ENCODE measurements around the gene RPL37.
"Not testable (repeated sequence)": the region's sequence is repeated elsewhere in the genome, so short reads cannot be mapped to it uniquely, and the experiment has no call there.

Gene RPL37

DNA sequence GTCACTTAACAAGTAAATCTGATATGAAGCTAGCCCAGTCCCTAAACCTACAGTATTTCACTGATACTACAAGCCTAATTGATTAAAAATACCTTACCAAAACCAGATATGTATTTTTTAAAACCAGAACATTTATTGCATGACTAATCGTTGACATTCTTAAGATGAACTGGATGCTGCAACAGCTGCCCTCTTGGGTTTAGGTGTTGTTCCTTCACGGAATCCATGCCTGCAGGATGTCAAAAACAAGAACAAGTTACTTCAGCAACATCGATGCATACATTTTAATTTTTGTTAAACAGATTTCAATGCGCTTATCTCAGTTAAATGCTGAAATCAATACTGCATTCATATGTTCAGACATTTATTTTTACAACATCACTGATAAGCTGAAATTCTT, 2.7 kb downstream of the RPL37 start:
- no peak for DNase-seq

DNA sequence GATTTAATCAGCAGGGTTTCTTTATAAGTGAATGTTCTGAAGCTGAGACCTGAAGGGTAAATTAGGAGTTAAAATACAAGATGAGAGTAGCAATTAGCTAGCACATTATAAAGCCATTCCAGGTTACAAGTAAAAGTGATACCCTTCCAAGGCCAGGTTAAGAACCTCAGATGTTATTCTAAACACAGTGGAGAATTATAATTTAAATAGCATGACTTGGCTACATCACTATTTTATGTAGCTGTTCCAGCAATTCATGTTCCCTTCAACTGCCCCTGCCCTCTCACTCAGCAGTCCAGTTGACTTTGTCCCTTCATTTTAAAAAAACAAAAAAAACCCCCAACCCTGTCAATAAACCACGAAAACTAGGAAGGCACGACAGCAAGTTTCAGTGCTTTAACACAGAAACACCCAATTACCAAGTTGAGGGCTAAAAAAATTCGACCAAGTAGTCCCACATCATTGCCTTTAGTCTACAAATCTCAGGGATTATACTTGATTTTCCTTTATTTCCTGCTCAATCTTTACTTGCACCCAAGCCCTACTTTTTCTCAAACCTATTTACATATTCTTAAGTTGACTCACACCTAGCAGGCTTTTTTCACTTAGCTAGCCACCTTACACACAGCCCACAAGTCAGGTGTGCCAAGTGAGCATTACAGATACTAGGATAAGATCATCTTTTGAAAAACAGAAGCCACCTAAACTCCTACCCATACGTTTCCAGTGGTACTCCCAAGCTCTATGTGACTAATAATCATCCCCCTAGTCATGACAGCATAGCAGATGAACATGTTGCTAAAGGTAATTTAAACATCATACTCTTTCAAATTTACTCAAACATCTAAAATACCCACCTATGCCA, 3.4 kb downstream of the RPL37 start:
- no peak for DNase-seq

DNA sequence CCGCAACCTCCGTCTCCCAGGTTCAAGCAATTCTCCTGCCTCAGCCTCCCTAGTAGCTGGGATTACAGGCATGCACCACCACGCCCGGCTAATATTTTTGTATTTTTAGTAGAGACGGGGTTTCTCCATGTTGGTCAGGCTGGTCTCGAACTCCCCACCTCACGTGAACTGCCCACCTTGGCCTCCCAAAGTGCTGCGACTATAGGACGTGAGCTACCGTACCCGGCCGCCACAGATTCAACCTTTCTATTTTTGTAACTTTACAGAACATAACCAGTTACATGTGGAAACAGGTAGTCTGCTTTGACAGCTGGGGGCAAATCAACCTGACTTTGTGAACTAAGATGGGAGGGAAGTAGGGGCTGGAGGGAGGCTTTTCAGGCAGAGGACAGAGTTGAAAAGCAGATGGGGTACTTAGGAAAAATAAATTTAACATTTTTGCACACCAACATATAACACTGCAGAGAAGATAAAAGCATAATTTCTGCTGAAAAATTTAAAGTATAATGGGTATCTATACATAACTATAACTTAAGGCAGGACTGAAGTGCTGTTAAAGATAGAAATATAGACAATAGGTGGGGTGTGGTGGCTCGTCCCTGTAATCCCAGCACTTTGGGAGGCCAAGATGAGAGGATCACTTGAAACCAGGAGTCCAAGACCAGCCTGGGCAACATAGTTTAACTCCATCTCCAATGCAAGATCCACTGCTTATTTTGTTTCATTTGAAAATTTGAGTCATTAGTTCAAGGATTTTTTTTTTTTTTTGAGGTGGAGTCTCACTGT, 5.1 kb downstream of the RPL37 start:
- DNase-seq, result no peak

DNA sequence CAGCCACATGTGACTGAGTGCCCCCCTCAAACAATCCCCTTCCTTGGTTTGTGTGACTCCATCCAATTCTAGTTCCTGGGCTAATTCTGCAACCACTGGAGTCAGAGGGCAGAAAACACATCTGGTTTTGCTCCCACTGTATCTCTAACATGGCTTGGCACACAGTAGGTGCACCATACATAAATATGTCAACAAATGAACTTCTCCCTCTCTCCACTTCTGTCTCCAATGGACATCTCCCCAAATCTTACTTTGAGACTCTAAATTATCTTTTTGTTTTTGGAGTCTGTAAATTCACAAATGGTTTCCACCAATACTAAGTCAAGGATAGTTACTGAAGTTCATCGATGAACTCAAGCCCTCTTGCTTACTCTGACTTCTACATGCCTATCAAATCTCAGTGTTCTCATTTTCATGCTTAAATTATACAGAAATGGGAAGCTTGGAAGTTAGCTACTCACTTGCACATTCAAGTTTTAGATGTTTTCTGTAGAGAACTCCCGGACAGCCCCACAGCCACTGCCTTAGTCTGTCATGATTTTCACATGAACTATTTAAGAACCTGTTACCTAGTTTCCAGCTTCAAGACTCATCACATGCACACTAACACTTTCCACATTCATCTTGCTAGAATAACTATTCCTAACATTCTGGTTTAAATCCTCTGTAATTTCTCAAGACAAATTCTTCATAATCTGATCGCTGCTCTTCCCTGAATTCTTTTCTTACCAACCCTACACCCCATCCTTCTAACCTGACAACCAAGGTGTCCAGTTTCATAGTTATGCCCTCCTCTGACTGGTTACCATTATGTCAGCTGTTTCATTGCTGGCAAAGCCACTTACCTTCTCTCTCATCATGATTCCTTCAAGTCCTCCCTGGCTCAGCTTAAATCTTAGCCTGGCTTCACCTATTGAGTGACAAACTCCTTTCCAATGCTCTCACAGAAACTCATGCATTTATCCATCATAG, 6.0 kb downstream of the RPL37 start:
- no peak for DNase-seq

DNA sequence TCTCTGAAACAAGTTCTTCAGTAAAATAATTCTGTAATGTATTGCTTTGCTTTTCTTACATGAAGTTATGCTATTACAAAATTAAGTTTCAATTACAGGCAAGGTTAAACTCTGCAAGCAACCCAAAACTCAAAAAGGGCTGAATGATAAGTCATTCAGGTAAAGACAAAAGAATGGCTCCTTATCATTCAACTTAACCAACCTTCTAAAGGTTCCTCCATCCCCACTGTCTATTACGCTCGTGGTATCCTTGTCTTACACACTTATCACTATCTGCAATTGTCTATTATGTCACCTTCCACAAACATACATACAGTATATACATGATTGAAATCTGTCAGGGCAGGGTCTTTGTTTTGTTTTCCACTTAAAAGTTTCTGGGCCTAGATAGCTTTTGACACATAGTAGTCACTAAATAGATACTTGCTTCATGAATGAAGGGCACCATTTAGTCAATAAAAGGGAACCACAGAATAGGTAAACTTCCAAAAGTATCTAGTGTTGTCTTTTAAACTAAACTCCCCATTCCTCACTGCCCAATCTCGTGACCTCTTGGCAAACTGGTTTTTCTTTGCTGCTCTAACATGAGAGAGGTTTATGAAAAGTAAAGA, 6.9 kb downstream of the RPL37 start:
- no peak for DNase-seq

DNA sequence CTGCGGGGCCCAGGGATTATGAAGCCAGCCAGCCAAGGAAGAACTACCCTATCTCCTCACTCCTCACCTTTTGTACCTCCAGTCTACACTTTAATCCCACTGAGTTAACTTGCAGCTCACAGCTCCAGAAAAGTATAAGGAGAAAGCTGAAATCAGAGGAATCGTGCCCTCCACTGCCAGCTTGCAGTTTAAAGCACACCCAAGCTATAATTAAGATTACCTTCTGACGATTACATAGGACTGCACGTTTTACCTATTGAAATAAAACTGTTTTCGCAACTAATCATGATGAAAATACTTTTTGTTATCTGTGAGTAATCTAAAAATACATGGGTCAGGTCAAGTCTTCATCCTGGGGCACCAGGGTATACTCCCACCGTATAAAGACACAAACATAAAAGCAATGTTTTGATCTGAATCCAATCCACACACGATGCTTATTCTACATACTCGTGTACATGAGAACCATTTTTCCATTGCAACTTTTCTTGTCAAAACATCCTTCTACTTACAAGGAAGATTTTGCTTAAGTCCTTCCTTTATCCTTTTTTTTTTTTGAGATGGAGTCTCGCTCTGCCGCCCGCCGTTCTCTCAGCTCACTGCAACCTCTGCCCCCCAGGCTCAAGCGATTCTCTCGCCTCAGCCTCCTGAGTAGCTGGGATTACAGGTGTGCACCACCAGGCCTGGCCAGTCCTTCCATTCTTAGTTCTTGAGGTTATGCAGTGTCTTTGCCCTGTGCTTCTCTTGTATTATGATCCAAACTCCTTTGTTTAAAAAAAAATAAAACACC, 7.6 kb downstream of the RPL37 start:
- DNase-seq, result no peak

DNA sequence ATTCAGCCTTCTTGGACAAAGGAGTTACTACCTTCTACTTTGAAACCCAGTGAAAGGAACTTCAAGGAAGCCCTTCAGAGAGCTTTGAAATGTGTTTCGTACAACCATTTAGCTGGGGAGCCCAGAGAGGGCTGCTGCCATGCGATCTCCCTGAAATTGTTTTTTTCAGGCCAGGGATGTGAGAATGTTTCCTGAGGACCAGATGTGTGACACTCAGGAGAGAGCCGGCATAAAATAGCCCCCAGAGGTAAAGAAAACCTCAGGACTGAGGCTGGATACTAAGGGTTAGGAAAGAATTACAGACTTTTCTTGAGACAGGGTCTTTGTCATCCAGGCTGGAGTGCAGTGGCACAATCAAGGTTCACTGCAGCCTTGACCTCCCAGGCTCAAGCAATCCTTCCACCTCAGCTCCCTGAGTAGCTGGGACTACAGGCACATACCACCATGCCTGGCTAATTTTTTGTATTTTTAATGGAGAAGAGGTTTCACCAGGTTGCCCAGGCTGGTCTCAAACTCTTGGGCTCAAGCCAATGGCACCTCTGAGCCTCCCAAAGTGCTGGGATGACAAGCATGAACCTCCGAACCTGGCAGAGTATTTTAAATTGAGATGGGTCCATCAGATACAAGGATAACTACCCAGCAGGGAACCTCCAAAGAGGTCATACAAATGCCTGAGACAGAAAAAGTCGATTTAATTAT, 8.4 kb downstream of the RPL37 start:
- no peak for DNase-seq

DNA sequence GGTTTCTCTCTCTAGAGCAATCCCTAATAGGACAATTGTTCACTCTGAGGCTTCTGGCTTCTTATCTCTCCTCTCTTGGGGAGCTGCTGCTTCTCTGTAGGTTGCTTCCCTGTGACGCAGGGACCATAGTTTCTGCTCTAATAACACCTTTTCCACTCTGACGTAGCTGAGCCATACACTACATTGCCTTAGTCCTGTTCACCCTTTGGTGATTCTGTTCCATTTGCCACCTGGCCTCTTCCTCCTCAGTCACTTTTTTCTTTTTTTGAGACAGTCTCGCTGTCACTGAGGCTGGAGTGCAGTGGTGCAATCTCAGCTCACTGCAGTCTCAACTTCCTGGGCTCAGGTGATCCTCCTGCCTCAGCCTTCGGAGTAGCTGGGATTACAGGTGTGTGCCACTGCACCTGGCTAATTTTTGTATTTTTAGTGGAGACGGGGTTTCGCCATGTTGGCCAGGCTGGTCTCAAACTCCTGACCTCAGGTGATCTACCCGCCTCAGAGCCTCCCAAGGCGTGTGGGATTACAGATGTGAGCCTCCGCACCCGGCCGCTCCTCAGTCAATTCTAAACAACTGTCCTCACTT, 9.5 kb downstream of the RPL37 start:
- not testable (repeated sequence) for DNase-seq

DNA sequence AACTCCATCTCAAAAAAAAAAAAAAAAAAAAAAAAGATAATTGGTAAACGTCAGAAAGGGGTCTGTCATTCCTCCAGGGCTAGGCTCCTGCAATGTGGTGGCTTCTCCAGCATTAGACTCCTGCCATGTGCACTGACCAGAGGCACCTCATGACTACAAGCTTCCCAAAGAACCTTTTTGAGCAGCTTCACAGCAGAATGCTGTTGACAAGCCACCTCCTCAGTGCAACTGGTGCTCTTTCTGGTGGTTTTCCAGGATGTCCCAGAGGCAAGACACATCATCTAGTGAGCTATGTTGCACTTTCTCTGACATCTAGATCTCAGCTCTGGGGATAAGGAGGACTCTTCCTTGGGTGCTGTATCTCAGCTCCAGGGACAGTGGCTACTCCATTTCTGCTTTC, 11.6 kb downstream of the RPL37 start:
- DNase-seq, result no peak

DNA sequence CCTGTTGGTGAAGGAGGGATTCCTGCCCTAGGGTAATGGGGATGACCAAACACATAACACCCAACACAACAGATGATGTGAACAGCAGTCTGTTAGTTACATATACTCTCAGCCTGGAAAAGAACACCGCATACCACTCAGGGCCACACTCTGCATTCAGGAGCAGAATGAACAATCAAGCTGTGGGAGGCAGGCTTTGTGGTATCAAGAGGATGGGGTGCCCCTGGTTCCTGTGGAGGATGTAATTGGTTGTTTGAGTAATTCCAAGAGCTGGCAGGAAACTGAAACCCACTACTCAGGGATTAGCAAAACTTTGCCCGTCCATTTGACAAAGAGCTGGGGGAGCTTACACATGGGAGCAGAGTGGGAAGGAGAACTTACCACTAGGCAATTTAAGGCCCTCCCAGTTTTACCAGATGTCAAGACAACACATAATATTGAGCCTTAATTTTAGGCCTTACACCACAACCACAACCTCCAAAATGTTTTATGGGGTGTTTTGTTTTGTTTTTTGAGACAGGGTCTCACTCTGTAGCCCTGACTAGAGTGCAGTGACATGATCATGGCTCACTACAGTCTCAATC, 21.2 kb downstream of the RPL37 start:
- no peak for DNase-seq

DNA sequence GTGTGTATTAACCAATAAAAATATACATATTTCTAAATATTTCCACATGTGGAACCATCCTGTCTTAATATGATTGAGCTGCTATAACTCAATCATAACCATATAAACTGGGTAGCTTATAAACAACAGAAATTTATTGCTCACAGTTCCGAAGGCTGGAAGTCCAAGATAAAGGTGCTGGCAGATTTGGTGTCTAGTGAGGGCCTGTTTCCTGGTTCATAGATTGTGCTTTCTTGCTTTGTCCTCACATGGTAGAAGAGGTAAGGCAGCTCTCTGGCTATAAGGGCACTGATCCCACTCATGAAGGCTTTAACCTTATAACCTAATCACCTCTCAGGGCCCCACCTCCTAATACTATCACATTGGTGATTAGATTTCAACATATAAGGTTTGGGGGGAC, 22.9 kb downstream of the RPL37 start:
- no peak for DNase-seq

DNA sequence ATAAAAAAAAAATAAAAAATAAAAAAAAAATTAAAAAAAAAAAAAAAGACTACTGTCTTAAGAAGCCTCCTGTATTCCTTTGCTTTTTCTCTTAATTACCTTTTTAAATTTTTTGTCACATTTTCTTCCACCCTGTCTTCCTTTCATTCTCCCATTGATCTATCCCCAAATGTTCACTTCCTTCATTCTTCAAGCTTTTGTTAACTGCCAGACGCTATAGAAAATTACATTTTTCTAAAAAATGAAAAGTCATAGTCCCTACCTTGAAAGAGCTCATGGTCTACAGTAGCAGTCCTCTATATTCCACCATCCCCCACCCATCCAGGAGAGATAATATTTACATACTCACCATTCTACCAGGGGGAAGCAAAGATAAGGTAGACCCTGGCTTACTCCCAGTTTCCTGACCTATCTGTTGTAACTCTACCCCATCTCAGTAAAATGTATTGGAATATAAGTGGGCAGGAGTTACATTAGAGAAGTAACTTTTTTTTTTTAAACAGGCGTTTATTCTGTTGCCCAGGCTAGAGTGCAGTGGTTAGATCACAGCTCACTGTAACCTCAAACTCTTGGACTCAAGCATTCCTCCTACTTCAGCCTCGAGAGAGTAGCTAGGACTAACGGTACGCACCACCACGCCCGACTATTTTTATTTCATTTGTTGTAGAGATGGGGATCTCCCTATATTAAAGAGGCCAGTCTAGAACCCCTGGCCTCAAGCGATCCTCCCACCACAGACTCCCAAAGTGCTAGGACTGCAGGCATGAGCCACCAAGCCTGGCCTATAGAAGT, 33.1 kb downstream of the RPL37 start:
- no peak for DNase-seq

DNA sequence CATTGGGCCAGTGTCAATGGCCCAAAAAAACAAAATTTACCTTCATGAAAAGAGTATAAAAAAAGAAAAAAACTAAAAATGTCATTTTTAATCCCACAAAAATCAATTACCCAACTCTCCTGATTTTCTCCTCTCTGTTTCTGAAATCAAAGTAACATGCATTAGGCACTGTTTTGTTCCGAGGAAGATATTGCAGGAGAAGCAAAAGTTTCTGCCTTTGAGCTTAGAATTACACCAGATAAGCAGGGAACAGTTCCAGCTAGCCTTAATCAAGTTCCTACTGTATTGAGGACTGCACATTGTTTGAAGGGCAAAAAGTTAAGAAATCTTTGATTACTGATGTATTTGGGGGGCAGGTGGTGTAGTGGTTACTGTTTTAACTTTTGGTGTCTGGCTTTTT, 35.8 kb downstream of the RPL37 start:
- DNase-seq, result no peak

DNA sequence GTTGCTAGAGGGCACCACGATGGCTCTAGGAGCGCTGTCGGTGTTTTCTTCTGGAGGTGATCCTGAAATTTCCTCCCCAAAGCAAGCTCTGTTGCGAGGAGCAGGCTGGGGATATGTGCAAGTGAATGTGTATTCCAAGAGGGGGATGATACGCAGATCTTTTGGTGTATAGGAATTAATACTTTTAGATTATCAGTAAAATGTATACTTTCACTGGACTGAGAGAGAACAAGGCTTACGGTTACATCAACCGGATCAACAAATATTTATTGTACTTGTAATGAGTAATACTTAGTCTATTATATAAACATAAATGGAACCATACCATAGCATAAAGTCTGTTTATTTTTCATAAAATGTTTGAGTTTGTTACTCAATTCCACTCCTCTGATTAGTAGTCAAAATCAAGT, 36.2 kb downstream of the RPL37 start:
- peak; percentile 43 for DNase-seq

DNA sequence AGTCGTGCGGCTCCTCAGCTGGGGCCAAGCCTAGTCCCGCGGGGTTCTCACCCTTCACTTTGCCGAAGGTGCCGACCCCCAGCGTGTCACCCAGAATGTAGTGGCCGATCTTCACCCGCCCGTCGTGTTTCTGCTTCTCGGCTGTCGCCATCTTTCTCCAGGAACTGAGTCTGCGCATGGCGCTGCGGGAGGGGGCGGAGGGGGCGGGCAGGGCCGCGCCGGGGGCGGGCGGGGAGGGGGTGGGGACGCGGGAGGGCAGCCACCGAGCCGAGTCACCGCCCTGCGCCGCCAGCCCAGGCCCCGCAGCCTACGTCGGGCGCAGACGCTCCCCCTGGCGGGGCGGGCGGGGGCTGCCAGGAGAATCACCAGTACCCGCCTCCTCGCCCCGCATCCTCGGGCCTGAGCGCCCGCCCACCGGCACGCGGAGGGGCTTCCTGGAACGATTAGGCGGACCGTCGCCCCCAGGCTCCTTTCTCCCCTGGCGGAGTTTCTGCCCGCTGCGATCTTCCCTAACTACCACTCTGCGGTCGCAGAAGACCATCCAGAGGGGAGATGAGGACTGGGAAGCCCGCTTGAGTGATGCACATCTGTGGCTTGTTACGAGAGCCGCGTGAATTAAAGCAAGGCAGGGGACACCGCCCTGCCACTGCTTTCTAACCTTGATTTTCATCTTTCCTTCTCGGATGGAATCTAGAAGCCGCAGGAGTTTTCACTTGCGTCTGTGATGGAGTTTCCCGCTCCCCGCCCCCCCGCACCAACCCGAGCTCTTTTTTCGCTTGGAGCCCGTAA, 36.8 kb downstream of the RPL37 start, which contains the start of gene PRKAA1:
Gene PRKAA1 (minus strand): TSS at position 363 of the 789 bp plus-strand sequence. CDS start 185 bp downstream, at position 178.
- peak; percentile 71 for DNase-seq

DNA sequence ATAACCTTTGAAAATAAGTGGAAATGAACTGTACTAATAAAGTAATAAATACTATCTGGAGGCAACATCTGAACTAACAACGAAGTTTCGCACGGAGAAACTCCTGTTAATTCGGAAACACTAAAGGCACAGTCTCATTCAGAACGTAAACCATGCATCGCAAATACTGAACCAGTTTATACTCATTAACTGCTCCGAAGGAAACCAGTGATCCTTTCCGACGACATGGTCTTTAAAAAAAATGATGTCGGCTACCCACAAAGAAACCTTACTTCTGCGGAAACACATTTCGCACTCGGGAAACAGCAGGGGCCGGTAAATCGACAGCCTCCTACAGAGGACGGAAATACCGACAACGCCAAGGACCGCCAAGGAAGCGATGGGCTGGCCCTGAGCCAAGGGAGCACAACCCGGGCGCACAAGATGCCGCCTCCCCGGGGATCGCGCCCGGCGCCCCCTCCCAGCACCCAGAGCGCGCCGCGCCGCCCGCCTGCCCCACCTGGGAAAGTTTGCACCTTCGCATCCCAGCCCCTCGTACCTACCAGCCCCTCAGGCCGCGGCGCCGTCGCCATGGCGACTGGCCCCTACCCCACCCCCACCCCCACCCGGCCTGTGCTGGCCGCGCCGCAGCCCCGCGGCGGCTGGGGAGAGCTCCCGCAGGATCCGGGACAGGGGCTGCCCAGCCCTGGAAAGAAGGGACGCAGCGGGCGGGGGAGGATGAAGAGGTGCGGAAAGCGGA, 37.6 kb downstream of the RPL37 start:
- DNase-seq, result peak; percentile 41

DNA sequence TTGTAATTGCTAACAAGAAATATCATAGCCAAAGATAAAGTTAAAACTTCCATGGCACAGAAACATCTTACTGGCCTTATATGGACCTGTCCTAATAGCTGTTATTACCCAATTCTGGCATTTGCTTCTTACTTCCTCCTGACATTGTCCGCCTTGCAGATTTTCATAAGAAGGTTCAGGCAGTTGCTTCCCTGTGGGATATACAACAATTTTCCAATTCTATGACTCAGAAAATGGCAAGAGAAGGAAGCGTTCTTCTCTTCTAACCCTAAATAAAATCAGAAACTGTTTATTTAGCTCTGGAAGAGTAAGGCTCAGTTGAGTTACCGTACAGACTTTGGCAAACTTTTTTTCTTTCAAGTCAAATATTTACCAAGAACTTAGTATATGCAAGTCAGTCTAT, 38.5 kb downstream of the RPL37 start:
- no peak for DNase-seq

DNA sequence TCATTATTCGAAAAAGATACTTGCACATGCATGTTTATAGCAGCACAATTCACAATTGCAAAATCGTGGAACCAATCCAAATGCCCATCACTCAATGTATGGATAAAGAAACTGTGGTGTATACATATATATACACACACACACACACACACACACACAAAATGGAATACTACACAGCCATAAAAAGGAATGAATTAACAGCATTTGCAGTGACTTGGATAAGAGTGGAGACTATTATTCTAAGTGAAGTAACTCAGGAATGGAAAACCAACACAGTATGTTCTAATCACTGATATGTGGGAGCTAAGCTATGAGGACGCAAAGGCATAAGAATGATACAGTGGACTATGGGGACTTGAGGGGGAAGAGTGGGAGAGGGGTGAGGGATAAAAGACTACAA, 40.1 kb downstream of the RPL37 start:
- not testable (repeated sequence) for DNase-seq
